Stimulated activated CD4-positive, alpha-beta T cell treated with anti-CD3 and anti-CD28 coated beads, Interleukin-4, amount 100 ng/mL, for 24 hours (primary cell): ENCODE results near the gene WDFY1.

Experiments
- DNase-seq: peaks from one replicate; pipeline ENCODE4 v3.0.0-alpha.2; 2020

WDFY1 gene

GRCh38 chr2:223929571-223930102 is 15.5 kb downstream of the WDFY1 start:
- no peak for DNase-seq

- DNase-seq: no peak
Measured at GRCh38 chr2:223928113-223929006, 16.8 kb downstream of the WDFY1 start.

GRCh38 chr2:223925106-223925505 is 20.0 kb downstream of the WDFY1 start:
- DNase-seq: no peak

- no peak for DNase-seq
Measured at GRCh38 chr2:223923976-223924375, 21.2 kb downstream of the WDFY1 start.

- DNase-seq: no peak
Measured at GRCh38 chr2:223922308-223922707, 22.8 kb downstream of the WDFY1 start.

- no peak for DNase-seq
Measured at GRCh38 chr2:223921204-223921603, 23.9 kb downstream of the WDFY1 start.

- DNase-seq: no peak
Measured at GRCh38 chr2:223920109-223920508, 25.0 kb downstream of the WDFY1 start.

GRCh38 chr2:223918671-223919134 is 26.4 kb downstream of the WDFY1 start:
- DNase-seq: no peak

GRCh38 chr2:223916181-223916920 is 28.8 kb downstream of the WDFY1 start:
- no peak for DNase-seq

- DNase-seq: no peak
Measured at GRCh38 chr2:223915071-223915470, 30.1 kb downstream of the WDFY1 start.

GRCh38 chr2:223914324-223914723 is 30.8 kb downstream of the WDFY1 start:
- DNase-seq: no peak

- DNase-seq: no peak
Measured at GRCh38 chr2:223909001-223909741, 36.0 kb downstream of the WDFY1 start.

- DNase-seq: no peak
Measured at GRCh38 chr2:223908304-223908998, 36.7 kb downstream of the WDFY1 start.

- DNase-seq: no peak
Measured at GRCh38 chr2:223905996-223906395, 39.1 kb downstream of the WDFY1 start.

GRCh38 chr2:223901854-223902253 is 43.3 kb downstream of the WDFY1 start:
- no peak for DNase-seq

GRCh38 chr2:223901311-223901710 is 43.8 kb downstream of the WDFY1 start:
- DNase-seq: no peak

GRCh38 chr2:223900531-223900930 is 44.6 kb downstream of the WDFY1 start:
- no peak for DNase-seq

GRCh38 chr2:223900066-223900465 is 45.1 kb downstream of the WDFY1 start:
- no peak for DNase-seq

GRCh38 chr2:223897669-223898330 is 47.3 kb downstream of the WDFY1 start:
- no peak for DNase-seq

- no peak for DNase-seq
Measured at GRCh38 chr2:223896833-223897311, 48.3 kb downstream of the WDFY1 start.

- DNase-seq: no peak
Measured at GRCh38 chr2:223894968-223895367, 50.2 kb downstream of the WDFY1 start.

- DNase-seq: no peak
Measured at GRCh38 chr2:223894009-223894408, 51.1 kb downstream of the WDFY1 start.
